ENCODE results near the gene ZNF273.

The ZNF273 gene

GRCh38 chr7:64882341-64883112 is 20.5 kb upstream of the ZNF273 start:
- TF ChIP-seq CTCF (IDR thresholded peaks at IDR 0.05; ENCODE audit: extremely low read depth, missing control alignments): no peak
- DNase-seq (ENCODE audit: low spot score): peak; percentile 10

- no peak for TF ChIP-seq CTCF (IDR thresholded peaks at IDR 0.05; ENCODE audit: extremely low read depth, missing control alignments)
- no peak for DNase-seq (ENCODE audit: low spot score)
These were observed 19.8 kb upstream of the ZNF273 start for GRCh38 chr7:64883113-64883905.

- DNase-seq (ENCODE audit: low spot score): peak; percentile 7
- TF ChIP-seq CTCF (IDR thresholded peaks at IDR 0.05; ENCODE audit: extremely low read depth, missing control alignments): no peak
These were observed 18.8 kb upstream of the ZNF273 start for GRCh38 chr7:64884085-64884912.

GRCh38 chr7:64884913-64885370 is 18.1 kb upstream of the ZNF273 start:
- no peak for DNase-seq (ENCODE audit: low spot score)

GRCh38 chr7:64885520-64886240 is 17.4 kb upstream of the ZNF273 start:
- peak; percentile 7 for DNase-seq (ENCODE audit: low spot score)
- TF ChIP-seq CTCF (IDR thresholded peaks at IDR 0.05; ENCODE audit: extremely low read depth, missing control alignments): no peak

More at GRCh38 chr7:64884913-64885370, 18.1 kb upstream of the ZNF273 start:
- TF ChIP-seq CTCF (IDR thresholded peaks at IDR 0.05; ENCODE audit: extremely low read depth, missing control alignments): no peak

- DNase-seq (ENCODE audit: low spot score): no peak
- no peak for TF ChIP-seq CTCF (IDR thresholded peaks at IDR 0.05; ENCODE audit: extremely low read depth, missing control alignments)
These were observed 16.0 kb upstream of the ZNF273 start for GRCh38 chr7:64886956-64887545.
